Testis (tissue), 2 donors: ENCODE data around the gene KPNA3.

ENCODE experiments used
- POLR2A ChIP-seq: fragments of 450-650 bp; IDR thresholded peaks from one replicate; pipeline ENCODE4 v1.6.1; 2017; ENCODE audit warnings: antibody characterized with exemption, mild to moderate bottlenecking, moderate library complexity
- TF ChIP-seq, protein P1 (sequence below), 3 experiments: fragments of 450-650 bp in 2 of 3; fragments of 200-600 bp in 1 of 3; sonication (generic) in 1 of 3; IDR thresholded peaks; one replicate each; pipeline ENCODE4 v1.5.1; 2016 to 2019; ENCODE audit warnings: antibody characterized with exemption in 3 of 3, mild to moderate bottlenecking in 2 of 3, moderate library complexity in 1 of 3

DNA sequence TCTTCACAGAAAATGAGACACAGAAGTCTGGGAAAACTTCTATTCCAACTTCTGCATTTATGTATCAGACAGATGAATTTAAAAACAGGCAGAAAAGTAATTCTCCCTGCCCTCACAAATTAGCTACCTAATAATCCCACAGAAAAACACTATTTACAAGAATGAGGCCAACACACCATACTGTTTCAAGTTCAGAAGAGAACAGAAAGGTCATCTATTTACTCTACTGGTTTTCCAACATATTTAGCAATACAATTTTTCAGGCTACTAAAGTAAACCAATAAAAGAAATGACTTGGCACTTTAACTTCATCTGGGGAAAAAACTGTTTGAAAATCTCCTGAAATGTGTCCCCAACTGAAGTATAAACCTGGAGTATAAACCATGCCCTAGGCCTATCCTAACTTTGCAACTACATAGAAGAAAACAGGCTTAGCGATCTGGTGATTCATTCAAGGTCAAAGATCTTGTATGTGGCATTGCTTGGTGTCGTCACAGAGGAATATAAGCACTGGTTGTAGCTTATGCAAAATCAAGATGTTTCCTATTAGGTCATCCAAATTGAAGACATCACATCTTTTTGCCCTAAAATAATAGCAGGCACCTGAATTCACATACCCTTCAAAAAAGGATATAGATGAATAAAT, 81.1 kb downstream of the KPNA3 start:
- TF ChIP-seq, protein P1, sequence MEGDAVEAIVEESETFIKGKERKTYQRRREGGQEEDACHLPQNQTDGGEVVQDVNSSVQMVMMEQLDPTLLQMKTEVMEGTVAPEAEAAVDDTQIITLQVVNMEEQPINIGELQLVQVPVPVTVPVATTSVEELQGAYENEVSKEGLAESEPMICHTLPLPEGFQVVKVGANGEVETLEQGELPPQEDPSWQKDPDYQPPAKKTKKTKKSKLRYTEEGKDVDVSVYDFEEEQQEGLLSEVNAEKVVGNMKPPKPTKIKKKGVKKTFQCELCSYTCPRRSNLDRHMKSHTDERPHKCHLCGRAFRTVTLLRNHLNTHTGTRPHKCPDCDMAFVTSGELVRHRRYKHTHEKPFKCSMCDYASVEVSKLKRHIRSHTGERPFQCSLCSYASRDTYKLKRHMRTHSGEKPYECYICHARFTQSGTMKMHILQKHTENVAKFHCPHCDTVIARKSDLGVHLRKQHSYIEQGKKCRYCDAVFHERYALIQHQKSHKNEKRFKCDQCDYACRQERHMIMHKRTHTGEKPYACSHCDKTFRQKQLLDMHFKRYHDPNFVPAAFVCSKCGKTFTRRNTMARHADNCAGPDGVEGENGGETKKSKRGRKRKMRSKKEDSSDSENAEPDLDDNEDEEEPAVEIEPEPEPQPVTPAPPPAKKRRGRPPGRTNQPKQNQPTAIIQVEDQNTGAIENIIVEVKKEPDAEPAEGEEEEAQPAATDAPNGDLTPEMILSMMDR (IDR thresholded peaks at IDR 0.05): no peak
- TF ChIP-seq POLR2A: no peak
